NOMO-1 treated with DMSO at 0.1 percent for 48 hours (cell line): ENCODE results near the gene PRKACA.
A peak's percentile ranks its signal among the peaks of the same experiment; 100 is the strongest.

Experiments used
- DNase-seq: peaks from one replicate; lab custom pipeline; 2025; ENCODE audit not compliant: unreplicated experiment; lab: John Stamatoyannopoulos, UW

Gene PRKACA

DNA sequence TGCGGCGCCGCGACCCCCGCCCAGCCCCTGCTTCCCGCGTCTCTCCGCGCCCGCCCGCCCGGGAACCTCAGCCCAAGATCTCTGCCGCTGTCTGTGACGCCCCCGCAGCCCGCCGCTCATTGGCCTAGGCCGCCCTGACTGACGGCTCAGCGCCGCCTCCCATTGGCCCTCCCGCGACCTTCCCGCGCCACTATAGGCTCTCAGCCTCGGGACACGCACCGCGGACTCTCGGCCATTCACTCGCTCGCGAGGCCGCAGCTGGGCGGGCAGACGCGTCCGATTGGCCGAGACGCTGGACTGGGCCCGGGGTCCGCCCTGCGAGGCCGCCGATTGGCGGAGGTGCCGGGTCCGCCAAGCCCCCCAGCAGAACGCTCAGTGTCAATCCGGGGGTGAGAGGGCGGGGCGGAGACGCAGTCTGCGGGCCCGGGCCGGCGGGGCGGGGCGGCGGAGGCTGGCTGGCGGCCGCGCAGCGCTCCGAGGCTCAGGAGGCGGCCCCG is at the start of gene PRKACA:
Gene PRKACA, minus strand, starts transcription at position 95 of the 497 bp plus-strand sequence. CDS start 215 bp downstream, outside the sequence.
- DNase-seq = peak; percentile 98

DNA sequence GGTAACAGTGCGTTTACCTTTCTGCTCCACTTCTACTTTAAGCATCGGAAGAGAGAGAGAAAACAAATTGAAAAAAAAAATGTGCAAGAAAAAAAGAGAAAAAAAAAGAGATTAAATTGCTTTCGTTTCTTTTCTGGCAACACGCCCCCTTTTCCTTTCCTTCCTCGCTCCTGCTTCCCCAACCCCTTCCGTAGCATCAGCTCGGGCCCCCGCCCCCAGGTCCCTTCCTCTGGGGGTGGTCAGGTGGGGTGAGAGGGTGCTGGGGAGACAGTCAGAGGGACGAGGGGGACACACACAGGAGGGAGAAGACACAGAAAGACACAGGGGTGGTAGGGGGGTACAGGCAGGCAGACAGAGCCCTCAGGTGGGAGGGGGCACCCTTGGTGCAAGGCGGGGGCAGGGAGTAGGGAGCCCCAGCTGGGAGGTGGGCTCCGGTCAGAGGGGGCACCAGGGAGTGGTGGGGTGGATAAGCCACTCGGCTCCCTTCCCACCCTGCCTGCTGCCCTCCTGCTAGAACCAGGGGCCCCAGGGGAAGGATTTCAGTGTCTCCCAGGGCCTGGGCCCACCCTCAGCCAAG is 49.5 kb upstream of the PRKACA start:
- no peak for DNase-seq

DNA sequence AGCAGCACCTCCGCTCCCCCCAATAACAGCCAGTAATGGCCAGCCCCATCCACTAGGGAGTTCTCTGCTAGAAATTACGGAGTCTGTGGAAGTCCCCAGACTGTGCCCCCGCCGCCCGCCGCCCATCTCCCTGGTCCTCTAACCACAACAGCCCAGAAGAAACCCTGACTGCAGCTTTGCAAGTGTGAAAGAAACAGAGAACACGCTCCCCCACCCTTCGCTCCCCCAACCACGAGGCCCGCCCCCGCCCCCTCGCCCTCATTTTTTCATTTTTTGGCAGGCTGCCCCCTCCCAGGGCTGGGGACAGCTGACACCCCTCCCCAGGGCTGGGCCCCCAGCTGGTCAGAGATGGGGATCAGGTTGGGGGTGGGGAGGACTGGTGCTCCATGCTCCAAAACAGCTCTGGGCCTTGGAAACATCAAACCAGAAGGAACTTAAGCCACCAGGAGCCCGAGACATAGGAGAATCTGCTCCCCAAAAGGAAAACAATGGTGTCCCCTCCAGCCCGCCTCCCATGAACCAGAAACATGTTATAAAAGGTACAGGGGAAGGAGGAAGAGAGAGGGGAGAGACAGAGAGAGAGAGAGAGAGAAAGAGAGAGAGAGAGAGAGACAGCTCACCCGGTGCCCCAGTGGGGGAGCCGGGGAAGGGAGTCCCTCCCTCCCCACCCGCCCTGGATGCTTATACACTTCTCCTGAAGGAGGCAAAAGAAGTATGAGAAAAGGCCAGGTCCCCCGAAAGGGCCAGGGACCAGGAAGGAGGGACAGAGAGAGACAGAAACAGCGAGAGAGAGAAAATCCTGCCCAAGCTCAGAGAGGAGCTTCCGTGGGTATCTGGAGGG is 48.6 kb upstream of the PRKACA start:
- DNase-seq = no peak

- no peak for DNase-seq
These were observed 47.3 kb upstream of the PRKACA start for GRCh38 chr19:14164724-14165493.

- no peak for DNase-seq
These were observed 46.5 kb upstream of the PRKACA start for GRCh38 chr19:14164082-14164481.

DNA sequence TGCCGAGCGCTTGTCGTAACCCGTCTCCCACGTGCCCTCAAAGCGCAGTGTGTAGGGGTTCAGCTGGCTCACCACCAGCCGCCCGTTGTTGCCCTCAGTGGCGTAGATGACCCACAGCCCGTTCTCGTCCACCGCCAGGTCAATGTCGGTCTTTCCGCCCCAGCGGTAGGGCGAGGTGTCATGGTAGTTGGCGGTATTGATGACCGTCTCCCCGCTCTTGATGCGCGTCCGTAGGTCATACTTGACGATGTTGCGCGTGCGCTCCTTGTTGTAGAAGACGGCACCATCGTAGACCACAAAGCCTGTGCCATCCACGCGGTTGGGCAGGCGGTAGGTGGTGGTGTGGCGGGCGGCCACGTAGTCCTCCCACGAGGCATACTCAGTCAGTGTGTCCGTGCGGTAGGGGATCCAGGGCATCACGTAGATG is 45.3 kb upstream of the PRKACA start:
- DNase-seq = no peak

GRCh38 chr19:14161305-14161704 is 43.7 kb upstream of the PRKACA start:
- DNase-seq = no peak

DNA sequence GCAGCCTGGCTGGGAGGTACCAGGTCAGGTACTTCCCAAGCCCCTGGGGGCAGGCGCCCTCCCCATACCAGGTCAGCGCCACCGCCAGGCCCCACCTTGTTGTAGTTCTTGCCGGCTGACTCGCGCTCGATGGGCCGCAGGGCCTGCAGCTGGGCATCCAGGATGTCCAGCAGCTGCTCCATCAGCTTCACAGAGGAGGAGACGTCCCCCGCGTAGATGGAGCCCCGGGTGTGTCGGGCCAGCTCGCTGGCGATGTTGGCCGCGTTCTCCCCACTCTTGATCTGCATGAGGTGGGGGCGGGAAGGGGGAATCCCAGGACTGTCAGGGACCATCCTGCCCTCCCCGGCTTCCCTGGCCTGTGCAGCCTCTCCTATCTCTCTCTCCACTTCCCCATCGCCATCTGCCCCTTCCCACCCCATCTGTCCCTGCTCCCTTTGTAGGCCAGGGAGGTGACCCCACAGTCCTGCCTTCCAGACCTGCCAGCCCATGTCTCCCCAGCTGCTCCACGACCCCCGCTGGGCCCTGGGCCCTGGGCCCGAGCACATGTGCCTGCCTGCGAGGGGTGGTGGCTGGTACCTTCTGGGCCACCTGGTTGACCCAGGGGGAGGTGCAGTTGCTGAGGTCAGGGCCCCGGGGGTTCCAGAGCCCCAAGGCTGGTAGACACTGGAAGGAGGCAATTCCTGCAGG is 42.6 kb upstream of the PRKACA start:
- DNase-seq = no peak

DNA sequence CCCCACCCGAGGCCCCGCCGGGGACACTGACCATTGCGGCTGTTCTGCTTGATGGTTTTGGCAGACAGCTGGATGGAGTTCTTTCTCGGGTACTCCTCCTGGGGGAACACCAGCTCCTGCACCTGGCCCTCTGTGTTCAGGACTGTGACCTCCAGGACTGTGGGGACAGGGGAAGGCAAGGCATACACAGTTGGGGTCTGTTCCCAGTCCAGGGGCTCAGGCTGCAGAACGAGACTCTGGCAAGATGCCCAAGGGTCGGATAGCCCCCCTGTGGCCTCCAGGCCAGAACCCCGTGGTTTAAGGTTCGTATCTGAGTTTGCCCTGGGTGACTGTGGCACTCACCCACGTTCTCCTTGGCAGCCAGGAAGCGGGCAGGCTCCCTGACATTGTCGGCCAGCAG is 41.5 kb upstream of the PRKACA start:
- DNase-seq = no peak

DNA sequence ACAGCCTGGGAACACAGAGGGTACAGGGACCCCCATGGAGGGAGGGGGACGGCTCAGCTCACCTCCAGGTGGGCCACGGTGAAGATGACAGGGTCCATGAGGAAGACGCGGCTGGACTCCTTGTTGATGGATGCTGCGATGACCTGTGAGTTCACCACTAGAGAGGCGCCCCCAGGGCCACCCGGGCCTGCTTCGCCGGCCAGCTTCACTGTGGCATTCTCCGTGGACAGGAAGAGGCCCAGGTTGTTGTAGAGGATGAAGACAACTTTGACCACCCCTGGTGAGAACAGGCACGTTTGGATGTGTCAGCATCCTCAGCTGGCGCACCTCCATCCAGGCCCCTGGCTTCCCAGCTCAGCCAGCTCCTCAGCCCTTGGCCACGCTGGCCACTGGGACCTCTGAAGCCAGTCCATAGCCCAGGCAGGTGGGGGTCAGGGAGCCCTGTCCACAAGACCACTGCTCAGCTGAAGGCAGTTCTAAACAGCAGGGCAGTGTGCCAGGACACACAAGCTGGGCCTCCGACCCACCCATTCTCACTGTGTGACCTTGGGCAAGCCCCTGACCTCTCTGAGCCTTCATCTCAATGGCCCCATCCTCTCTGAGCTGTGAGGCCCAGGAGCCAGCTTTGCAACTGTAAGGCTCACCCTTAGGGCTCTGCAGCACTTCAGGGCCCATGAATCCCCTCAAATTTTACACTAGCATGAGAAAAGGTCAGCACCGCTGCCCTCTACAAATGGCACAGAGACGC is 40.9 kb upstream of the PRKACA start:
- no peak for DNase-seq

DNA sequence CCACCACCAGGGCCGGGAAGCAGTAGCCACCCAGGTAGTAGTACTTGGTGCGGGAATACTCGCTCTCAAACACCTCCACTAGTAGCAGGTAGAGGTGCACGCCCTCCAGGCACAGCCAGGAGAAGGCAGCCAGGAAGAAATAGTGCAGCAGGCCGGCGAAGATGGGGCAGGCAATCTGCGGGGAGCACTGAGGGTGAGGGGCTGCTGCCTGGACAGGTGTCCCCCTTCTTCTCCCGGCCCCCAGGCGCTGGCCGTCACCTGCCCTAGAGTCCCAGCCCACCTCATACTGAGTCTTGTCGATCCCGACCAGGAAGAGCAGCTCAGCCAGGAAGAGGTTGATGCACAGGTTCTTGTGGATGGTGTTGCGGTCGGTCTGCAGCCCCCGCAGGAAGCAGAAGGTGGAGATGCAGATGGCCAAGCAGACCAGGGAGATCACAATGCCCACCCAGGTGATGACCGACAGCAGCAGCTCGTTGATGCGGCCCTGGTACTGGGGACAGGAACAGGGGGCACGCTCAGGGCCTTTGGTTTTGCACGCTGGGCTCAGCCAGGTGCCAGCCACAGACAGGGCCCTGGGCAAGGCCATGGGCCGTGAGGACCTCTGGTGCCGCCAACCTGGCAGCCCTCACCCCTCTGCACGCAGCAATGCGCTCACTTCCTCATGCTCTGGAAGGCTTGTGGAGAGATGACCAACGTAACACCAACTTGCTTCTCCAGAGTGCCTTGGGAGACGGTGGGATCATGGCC is 39.6 kb upstream of the PRKACA start:
- no peak for DNase-seq

- no peak for DNase-seq
These were observed 38.6 kb upstream of the PRKACA start for GRCh38 chr19:14156122-14156521.

GRCh38 chr19:14155371-14155770 is 37.8 kb upstream of the PRKACA start:
- DNase-seq = no peak

- DNase-seq = no peak
These were observed 35.2 kb upstream of the PRKACA start for GRCh38 chr19:14152713-14153112.

- no peak for DNase-seq
These were observed 33.5 kb upstream of the PRKACA start for GRCh38 chr19:14150770-14151661.

DNA sequence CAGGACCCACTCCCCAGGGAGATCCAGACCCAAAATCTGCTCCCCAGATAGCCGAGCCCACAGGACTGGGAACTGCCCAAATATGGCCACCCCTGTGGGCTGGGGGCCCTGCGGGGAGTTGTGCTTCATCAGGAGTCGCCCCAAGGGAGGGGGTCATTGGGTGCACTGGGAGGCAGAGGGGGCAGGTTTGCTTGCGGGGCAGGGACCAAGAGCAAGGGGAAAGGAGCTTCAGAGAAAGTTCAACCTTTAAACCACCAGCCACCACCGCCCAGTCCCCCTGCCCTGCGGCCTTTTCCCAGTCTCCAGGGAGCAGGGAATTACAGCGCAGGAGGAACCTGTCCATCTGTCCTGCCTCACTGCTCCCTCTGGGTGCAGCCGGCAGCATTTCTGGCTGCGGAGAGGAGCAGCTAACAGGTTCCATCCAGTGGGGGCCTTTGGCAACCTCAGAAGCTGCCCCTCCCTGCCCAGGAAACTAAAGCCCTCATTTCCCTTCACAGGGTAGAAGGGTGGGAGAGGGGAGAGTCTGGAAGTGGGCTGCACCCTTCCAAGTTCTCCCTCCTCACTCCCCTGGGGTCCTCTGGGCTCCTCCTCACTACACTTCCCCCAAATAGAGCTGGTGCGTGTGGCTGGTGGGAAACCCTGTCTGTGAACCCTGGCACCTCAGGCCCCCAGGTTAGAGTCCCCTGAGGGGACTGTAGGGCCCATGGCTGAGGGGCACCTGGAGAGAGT is 32.6 kb upstream of the PRKACA start:
- no peak for DNase-seq

- no peak for DNase-seq
These were observed 32.0 kb upstream of the PRKACA start for GRCh38 chr19:14149509-14149994.
